ENCODE data around the gene ANKRD12.

GRCh38 chr18:9325716-9326115, 189.1 kb downstream of the ANKRD12 start:
- TF ChIP-seq, protein P1, sequence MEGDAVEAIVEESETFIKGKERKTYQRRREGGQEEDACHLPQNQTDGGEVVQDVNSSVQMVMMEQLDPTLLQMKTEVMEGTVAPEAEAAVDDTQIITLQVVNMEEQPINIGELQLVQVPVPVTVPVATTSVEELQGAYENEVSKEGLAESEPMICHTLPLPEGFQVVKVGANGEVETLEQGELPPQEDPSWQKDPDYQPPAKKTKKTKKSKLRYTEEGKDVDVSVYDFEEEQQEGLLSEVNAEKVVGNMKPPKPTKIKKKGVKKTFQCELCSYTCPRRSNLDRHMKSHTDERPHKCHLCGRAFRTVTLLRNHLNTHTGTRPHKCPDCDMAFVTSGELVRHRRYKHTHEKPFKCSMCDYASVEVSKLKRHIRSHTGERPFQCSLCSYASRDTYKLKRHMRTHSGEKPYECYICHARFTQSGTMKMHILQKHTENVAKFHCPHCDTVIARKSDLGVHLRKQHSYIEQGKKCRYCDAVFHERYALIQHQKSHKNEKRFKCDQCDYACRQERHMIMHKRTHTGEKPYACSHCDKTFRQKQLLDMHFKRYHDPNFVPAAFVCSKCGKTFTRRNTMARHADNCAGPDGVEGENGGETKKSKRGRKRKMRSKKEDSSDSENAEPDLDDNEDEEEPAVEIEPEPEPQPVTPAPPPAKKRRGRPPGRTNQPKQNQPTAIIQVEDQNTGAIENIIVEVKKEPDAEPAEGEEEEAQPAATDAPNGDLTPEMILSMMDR (IDR thresholded peaks at IDR 0.05; ENCODE audit: low read length), result no peak
- no peak for TF ChIP-seq EZH2 (IDR thresholded peaks at IDR 0.05; ENCODE audit: borderline replicate concordance, low read length)

Measured in OCI-LY1 (cell line).